NCI-H2196 treated with DMSO at 0.1 percent for 48 hours (cell line): ENCODE results near the gene CDH23.

Source experiments
- DNase-seq: peaks from one replicate; lab custom pipeline; 2025; ENCODE audit not compliant: unreplicated experiment; lab: John Stamatoyannopoulos, UW

Gene CDH23

GRCh38 chr10:71713135-71714030, 316.7 kb downstream of the CDH23 start:
- DNase-seq, result no peak

DNA sequence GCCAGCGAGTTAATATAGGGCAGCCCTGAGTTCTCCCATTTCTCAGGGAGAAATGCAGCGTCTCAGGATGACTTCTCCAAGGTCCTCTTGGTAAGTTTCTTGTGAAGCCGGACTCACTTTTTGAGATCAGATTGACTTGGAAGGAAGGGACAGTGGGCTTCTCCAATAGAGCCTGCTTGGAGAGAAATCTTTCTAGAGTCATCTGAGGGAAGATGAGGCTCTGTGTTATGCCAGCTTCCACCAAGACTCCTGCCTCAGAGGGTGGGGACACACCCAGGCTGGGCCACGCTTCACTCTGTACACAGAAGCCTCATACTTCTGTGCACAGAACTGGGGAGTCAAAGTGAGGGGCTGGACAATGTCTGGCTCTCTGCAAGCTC, 317.3 kb downstream of the CDH23 start:
- no peak for DNase-seq

DNA sequence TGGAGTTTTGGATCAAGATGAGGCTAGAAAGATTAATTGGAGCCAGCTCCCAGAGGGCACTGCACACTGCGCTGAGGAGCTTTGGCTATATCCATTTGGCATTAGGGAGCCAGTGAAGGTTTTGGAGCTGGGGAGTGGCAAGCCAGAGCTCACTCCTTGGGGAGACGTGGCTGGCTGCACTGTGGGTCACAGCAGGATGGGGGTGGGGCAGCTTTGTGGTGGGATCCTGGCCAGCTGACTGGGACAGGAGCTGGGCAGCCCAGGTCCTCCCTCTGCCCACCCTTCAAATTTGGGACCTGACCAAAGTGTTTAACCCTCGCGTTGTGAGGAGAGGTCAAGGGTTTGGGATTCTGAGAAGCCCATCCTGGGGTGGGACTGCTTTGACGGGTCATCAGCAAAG, 317.9 kb downstream of the CDH23 start:
- DNase-seq, result no peak

DNA sequence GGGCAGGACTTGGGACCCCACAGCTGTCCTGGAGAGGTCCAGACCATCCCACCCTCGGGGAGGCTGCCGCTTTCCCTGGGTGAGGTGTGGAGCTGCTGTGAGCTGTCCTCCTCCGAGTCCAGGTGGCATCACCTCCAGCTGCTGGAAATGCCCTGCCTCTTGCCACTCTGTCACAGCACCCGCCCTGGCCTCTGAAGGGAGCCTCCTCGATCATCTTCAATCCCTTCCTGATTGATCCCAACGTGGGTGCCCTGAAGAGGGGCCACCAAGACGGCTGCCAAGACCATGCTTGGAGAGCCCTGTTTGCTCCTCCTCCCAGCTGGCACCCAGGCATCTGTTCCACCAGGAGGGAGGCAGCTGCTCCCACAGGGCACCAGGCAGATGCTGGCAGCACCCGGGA, 318.3 kb downstream of the CDH23 start:
- no peak for DNase-seq

DNA sequence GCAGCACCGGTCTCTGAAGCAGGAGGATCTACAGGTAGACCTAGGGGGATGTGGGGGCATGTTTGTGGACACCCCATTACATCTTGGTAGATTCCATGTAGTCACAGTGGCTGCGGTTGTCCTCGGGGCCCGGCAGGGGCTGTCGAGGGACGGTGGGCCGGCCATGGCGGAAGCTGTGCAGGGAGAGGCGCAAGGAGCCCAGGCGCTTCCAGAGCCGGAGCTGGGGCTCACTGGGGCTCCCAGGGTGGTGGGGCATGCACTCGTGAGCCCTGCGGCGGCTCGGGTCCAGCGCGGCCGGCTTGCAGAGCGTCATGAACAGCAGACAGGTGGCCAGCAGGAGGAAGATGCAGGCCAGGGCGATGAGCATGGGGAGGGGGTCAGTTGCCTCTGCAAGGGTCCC, 319.1 kb downstream of the CDH23 start:
- no peak for DNase-seq

DNA sequence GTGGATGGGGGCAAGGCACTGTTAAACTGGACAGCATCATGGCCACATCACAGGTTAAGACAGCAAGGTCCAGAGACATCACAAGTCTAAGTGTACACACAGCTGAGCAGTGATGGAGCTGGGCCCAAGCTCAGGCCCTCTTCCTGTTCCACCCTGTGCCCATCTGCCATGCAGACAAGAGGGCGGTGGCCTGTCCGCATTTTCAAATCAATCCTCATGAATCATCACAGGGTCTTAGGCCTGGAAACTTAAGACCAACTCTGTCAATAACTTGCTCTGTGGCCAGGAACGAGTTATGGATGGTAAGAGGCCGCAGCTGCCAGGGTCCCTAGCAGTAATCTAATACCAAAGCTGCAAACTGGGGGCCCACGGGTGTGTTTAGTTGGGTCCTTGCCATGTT, 319.7 kb downstream of the CDH23 start:
- DNase-seq, result no peak

DNA sequence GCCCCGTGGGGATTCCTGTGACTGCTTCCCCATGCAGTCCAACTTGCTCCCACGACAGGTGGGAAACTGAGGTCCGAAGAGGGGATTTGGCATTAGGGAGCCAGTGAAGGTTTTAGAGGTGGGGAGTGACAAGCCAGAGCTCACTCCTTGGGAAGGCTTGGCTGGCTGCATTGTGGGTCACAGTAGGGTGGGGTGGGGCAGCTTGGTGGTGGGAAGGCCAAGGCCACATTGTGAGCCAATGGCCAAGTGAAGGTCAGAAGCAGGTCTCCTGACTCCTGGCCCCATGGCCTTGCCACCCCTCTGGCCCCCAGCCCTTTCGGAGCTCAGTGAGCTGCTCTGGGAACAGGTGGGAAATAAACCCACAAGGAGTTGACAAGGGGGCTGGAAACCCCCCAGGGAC, 320.3 kb downstream of the CDH23 start:
- DNase-seq, result no peak

- no peak for DNase-seq
Measured at GRCh38 chr10:71717551-71717951, 320.8 kb downstream of the CDH23 start.

- DNase-seq, result no peak
Measured at GRCh38 chr10:71718165-71718698, 321.5 kb downstream of the CDH23 start.

DNA sequence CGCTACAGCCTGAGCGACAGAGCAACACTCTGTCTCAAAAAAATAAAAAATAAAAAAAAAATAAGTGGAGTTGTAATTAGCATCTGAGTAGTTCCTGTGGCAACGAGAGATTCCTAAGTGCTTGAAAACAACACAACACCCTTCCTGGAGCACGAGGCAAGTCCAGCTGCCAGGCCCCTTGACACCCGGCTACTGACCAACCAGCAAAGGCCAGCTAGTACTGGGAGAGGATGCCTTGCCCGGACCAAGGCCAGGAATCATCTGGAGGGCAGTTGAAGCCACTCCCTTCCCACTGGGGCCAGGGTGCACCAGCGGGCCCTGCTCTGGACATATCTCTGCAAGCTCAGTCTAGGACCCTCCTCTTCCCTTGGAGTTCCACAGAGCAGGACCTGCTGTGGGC, 322.3 kb downstream of the CDH23 start:
- DNase-seq, result no peak

- no peak for DNase-seq
Measured at GRCh38 chr10:71719464-71720201, 322.9 kb downstream of the CDH23 start, which contains the start of gene C10orf105. TSS of gene C10orf105 (minus strand) at chr10:71719778. CDS start at chr10:71716337, 3,441 bp downstream.

DNA sequence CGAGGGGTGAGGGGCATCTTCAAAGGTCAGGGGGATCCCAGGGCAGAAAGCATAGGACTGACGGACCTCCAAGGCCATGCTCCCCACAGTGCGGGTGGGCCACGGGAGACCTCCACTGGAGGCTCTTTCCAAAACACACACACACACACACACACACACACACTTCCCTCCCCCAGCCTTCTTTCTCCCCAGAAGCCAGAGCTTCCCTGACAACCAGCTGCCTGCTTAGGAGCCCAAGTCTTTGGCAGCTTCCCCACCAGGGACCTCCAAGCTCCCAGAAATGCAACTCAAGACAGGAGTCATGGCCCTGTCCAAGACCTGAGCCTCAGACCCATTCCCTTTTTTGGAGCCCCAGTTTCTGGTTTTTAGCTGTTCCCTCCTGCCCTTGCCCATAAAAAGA, 323.6 kb downstream of the CDH23 start:
- no peak for DNase-seq

- DNase-seq, result no peak
Measured at GRCh38 chr10:71721313-71721712, 324.6 kb downstream of the CDH23 start.

DNA sequence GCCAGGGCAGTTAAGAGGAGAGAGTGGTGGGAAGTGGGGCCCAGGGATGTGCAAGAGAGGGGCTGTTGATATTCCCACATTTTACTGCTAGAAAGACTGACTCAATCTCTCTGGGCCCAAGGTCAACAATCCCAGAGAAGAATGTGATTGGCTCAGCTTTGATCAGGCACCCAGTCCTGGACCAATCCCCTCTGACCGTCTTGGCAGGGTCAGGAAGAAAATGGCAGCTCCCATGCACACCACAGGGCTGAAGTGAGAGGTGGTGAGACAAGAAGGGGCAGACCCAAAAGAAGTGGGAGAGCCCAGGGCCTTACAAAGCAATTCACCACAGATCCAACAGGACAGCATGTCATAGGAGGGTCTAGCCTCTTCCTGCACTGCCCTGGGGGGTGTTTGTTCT, 326.1 kb downstream of the CDH23 start:
- DNase-seq, result no peak

DNA sequence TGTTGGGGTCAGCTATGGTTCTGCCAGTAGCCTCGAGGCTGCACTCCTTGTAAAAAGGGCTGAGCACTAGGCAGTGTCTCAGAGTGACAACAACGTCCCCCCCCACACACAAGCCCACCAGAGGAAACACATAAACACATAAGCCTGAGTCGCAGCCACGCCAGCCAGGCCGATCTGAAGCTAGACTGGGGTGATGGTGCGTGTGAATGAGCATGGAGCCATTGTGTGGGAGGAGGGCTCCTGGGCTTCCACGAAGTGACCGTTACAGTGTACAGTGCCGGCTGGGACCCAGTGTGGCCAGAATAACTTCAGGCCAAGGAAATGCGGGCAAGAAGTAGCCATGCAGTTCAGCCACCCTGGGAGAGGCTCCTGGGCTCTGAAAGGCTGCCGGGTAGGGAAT, 326.6 kb downstream of the CDH23 start:
- no peak for DNase-seq

GRCh38 chr10:71724539-71724938, 327.8 kb downstream of the CDH23 start:
- DNase-seq, result no peak

GRCh38 chr10:71725249-71725648, 328.5 kb downstream of the CDH23 start:
- no peak for DNase-seq

DNA sequence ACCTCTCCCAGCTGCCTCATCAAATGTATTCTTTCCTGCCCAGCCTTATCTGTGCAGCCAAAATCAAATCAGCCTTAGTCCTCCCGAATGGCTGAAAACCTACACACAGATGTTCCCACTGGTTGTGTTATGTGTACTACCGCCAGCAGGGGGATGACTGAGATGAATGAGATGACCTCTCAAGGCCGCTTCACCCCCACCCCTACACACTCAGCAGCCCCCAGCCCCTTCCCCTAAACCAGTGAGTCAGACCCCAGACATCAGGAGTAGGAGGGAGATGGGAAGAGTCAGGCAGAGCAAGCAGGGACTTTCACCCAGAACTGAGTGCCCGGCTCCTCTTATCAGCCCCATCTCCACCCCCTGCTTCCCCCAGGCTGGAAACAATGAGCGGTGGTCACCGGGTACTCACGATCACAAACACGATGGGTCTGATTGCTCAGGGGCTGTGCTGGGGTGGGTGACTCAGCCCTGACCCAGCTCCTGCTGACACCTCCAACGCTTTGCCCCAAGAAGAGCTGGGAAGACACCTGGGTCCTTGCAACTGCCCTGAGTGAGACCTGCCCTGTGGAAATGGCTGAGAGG, 329.4 kb downstream of the CDH23 start:
- no peak for DNase-seq

DNA sequence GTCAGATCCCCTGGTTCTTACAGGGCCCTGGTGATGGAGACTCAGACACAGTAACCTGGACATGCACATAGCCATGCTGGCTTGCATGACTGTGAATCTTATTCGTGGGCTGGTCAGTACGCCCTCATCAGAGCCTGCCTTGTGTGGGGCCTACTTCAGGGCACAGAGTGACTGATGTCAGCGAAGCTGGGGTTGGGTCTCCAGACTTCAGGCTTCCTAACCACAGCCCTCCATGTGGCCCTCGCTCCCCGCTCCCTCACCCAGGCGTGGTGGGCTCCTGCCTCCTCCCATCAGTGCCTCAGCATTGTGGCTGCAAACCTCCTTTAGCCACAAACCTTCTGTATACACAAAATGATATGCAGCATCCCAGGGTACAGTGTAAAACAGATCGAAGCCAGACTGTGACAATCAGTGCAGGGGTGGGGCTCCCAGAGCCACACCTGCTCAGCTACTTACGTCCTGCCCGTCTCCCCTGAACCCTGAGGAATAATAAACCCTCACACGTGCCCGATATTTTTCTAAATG, 329.9 kb downstream of the CDH23 start:
- no peak for DNase-seq

DNA sequence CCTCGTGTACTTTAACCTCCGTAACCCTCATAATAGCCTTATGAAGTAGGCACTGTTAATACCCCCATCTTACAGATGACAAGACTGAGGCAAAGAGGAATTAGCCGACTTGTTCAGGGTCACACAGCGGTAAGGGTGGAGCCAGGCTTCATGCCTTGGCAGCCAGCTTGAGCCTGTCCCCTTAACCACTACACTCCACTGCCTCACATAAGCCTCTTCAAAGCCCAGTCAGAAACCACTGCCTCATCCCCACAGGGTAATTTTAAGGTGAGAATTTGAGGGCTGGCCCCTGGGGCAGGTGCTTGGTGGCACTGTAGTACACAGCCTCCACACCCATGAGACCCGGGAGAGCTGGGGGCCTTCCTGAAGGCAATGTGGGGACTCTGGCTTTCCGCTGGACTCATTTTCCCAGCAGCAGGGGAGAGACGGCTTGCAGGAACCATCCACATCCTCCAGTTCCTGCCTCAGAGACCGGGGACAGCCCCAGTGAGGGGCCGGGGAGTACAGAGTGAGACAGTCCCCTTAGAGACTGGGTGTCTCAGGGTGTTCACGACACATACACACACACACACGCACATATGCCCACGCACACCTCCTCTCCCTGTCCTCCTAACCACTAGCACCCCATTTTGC, 330.5 kb downstream of the CDH23 start:
- no peak for DNase-seq
